Astrocyte of the cerebellum (primary cell): ENCODE measurements around the gene THBS4.
"Not testable (repeated sequence)": the region's sequence is repeated elsewhere in the genome, so short reads cannot be mapped to it uniquely, and the experiment has no call there.

Experiments
- DNase-seq: peaks from one replicate; pipeline ENCODE4 v3.0.0-alpha.2; 2011; ENCODE audit warnings: low read depth
- H3K4me3 ChIP-seq: 2 replicates; pipeline ENCODE4 v1.5.1; 2011; ENCODE audit warnings: mild to moderate bottlenecking, low read depth, low read length, moderate library complexity
- CTCF ChIP-seq: IDR thresholded peaks from 2 replicates; pipeline ENCODE4 v1.5.1; 2012; ENCODE audit warnings: low read length, low read depth, moderate library complexity, mild to moderate bottlenecking; ENCODE audit errors: missing control alignments
- in situ Hi-C: cut with HindIII; loops from 2 replicates; pipeline ENCODE4 v1.10.0; 2017; ENCODE audit warnings: low sequenced_read_pairs

Gene THBS4

GRCh38 chr5:80109646-80110478, 74.7 kb downstream of the THBS4 start:
- TF ChIP-seq CTCF = no peak
- in situ Hi-C loops = no loop called here
- no peak for DNase-seq
- no peak overlapping the region for H3K4me3 ChIP-seq

- in situ Hi-C loops, DNase-seq, H3K4me3 ChIP-seq: not testable (repeated sequence)
Observed at GRCh38 chr5:80111376-80111990, 76.3 kb downstream of the THBS4 start.

- no peak overlapping the region for H3K4me3 ChIP-seq
- in situ Hi-C loops = no loop called here
- DNase-seq = no peak
- no peak for TF ChIP-seq CTCF
Observed at GRCh38 chr5:80114860-80115259, 79.7 kb downstream of the THBS4 start.

GRCh38 chr5:80116000-80116399, 80.9 kb downstream of the THBS4 start:
- in situ Hi-C loops = no loop called here
- H3K4me3 ChIP-seq = no peak overlapping the region
- DNase-seq = no peak
- no peak for TF ChIP-seq CTCF

GRCh38 chr5:80116465-80116864, 81.3 kb downstream of the THBS4 start:
- no peak for DNase-seq
- in situ Hi-C loops = no loop called here
- no peak for TF ChIP-seq CTCF
- no peak overlapping the region for H3K4me3 ChIP-seq

GRCh38 chr5:80117446-80117845, 82.3 kb downstream of the THBS4 start:
- in situ Hi-C loops = no loop called here
- H3K4me3 ChIP-seq = no peak overlapping the region
- peak; percentile 41 for DNase-seq
- no peak for TF ChIP-seq CTCF

- in situ Hi-C loops = no loop called here
- H3K4me3 ChIP-seq = no peak overlapping the region
- no peak for TF ChIP-seq CTCF
- no peak for DNase-seq
Observed at GRCh38 chr5:80119372-80119771, 84.2 kb downstream of the THBS4 start.
